ENCODE measurements around the gene SIGLEC15.

- TF ChIP-seq, protein P1, sequence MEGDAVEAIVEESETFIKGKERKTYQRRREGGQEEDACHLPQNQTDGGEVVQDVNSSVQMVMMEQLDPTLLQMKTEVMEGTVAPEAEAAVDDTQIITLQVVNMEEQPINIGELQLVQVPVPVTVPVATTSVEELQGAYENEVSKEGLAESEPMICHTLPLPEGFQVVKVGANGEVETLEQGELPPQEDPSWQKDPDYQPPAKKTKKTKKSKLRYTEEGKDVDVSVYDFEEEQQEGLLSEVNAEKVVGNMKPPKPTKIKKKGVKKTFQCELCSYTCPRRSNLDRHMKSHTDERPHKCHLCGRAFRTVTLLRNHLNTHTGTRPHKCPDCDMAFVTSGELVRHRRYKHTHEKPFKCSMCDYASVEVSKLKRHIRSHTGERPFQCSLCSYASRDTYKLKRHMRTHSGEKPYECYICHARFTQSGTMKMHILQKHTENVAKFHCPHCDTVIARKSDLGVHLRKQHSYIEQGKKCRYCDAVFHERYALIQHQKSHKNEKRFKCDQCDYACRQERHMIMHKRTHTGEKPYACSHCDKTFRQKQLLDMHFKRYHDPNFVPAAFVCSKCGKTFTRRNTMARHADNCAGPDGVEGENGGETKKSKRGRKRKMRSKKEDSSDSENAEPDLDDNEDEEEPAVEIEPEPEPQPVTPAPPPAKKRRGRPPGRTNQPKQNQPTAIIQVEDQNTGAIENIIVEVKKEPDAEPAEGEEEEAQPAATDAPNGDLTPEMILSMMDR (IDR thresholded peaks at IDR 0.05 in 2 of 3, conservative IDR thresholded peaks at IDR 0.05 in 1 of 3; ENCODE audit: control insufficient read depth in 2 of 3, extremely low read depth in 1 of 3, insufficient read depth in 1 of 3, low read depth in 3 of 3, low read length in 3 of 3) = no peak
- TF ChIP-seq, protein P2, sequence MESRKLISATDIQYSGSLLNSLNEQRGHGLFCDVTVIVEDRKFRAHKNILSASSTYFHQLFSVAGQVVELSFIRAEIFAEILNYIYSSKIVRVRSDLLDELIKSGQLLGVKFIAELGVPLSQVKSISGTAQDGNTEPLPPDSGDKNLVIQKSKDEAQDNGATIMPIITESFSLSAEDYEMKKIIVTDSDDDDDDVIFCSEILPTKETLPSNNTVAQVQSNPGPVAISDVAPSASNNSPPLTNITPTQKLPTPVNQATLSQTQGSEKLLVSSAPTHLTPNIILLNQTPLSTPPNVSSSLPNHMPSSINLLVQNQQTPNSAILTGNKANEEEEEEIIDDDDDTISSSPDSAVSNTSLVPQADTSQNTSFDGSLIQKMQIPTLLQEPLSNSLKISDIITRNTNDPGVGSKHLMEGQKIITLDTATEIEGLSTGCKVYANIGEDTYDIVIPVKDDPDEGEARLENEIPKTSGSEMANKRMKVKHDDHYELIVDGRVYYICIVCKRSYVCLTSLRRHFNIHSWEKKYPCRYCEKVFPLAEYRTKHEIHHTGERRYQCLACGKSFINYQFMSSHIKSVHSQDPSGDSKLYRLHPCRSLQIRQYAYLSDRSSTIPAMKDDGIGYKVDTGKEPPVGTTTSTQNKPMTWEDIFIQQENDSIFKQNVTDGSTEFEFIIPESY (IDR thresholded peaks at IDR 0.05) = no peak
- TF ChIP-seq JUNB (IDR thresholded peaks at IDR 0.05) (no peak), POLR2AphosphoS5 (IDR thresholded peaks at IDR 0.05; ENCODE audit: low read length) (no peak), POLR2A (IDR thresholded peaks at IDR 0.05; ENCODE audit: low read depth, low read length) (no peak), ZNF274 (IDR thresholded peaks at IDR 0.05; ENCODE audit: insufficient read depth, insufficient read length) (no peak), RFX5 (IDR thresholded peaks at IDR 0.05; ENCODE audit: low read depth, low read length) (no peak), EZH2 (IDR thresholded peaks at IDR 0.05; ENCODE audit: borderline replicate concordance, control insufficient read depth, low read depth, low read length) (no peak), RAD51 (IDR thresholded peaks at IDR 0.05) (no peak)
- TF ChIP-seq, protein P3, sequence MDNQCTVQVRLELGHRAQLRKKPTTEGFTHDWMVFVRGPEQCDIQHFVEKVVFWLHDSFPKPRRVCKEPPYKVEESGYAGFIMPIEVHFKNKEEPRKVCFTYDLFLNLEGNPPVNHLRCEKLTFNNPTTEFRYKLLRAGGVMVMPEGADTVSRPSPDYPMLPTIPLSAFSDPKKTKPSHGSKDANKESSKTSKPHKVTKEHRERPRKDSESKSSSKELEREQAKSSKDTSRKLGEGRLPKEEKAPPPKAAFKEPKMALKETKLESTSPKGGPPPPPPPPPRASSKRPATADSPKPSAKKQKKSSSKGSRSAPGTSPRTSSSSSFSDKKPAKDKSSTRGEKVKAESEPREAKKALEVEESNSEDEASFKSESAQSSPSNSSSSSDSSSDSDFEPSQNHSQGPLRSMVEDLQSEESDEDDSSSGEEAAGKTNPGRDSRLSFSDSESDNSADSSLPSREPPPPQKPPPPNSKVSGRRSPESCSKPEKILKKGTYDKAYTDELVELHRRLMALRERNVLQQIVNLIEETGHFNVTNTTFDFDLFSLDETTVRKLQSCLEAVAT (IDR thresholded peaks at IDR 0.05) = no peak
These were observed 11.0 kb downstream of the SIGLEC15 start for GRCh38 chr18:45836242-45837205.

Measured in GM12878 (cell line).